Measurements from ENCODE around the gene OR1L6. TPM values are rescaled to one million over a fixed set of nuclear protein-coding genes. Genes with fewer than 3 reads are reported as not detected.

The OR1L6 gene
- not detected for total RNA-seq
- not detected for polyA plus RNA-seq
- long read RNA-seq, donor 1 = 0 reads
- long read RNA-seq, donor 2 = 0 reads
- long read RNA-seq, donor 3 = 0 reads
- long read RNA-seq, donor 4 = 0 reads
- long read RNA-seq, donor 5 = 0 reads
- long read RNA-seq, donor 6 = 0 reads
- long read RNA-seq, donor 7 = 0 reads
- long read RNA-seq, donor 8 = 0 reads
- long read RNA-seq, donor 9 = 0 reads
- long read RNA-seq, donor 10 = 0 reads

GRCh38 chr9:122742003-122742402, at the start of gene OR1L6:
Gene OR1L6, plus strand, starts transcription at chr9:122742303. Its CDS starts 7,545 bp downstream, at chr9:122749848.
- Histone ChIP-seq H3K9me3 (replicated peaks in 1 of 3) (no peaks in the 10 kb centered on the region), H3K4me3 (no peak within 1 kb of the TSS), H3K36me3 (replicated peaks in 1 of 2) (no peaks in the 10 kb centered on the region), H3K27me3 (no peaks in the 10 kb centered on the region), H3K27ac (no peak within 1 kb of the TSS), H3K4me1 (replicated peaks in 1 of 2) (no peaks in the 10 kb centered on the region)
- DNase-seq = no peak
- TF ChIP-seq CTCF (IDR thresholded peaks at IDR 0.05) (no peak), POLR2A (IDR thresholded peaks at IDR 0.05) (no peak)
- intact Hi-C loops (cut with DNase I) = no loop called here
- WGBS, 4 donors = 52 to 66% (median 63%) methylated on average over 5 to 6 of the region's 6 CpGs

- intact Hi-C loops (cut with DNase I) = no loop called here
- Histone ChIP-seq H3K9me3 (replicated peaks in 1 of 3) (peaks cover 0 to 12% (median 0%) of the 10 kb centered on the region in 3 donors), H3K27me3 (no peaks in the 10 kb centered on the region), H3K27ac (no peak overlapping the region), H3K4me1 (replicated peaks in 1 of 2) (no peaks in the 10 kb centered on the region), H3K36me3 (replicated peaks in 1 of 2) (no peaks in the 10 kb centered on the region), H3K4me3 (no peak overlapping the region)
- TF ChIP-seq CTCF (IDR thresholded peaks at IDR 0.05) = no peak
- TF ChIP-seq POLR2A (IDR thresholded peaks at IDR 0.05) = no peak
- no peak for DNase-seq
- WGBS, 4 donors = 85 to 96% (median 90%) methylated on average over 1 of the region's 1 CpG
Observed at GRCh38 chr9:122695696-122696095, 46.4 kb upstream of the OR1L6 start.

- H3K9me3 ChIP-seq (replicated peaks in 1 of 3) = no peaks in the 10 kb centered on the region
Observed at GRCh38 chr9:122718038-122718437, 24.1 kb upstream of the OR1L6 start.

GRCh38 chr9:122719218-122719617, 22.9 kb upstream of the OR1L6 start:
- Histone ChIP-seq H3K4me3 (no peak overlapping the region), H3K27me3 (no peaks in the 10 kb centered on the region), H3K27ac (no peak overlapping the region), H3K9me3 (replicated peaks in 1 of 3) (no peaks in the 10 kb centered on the region), H3K4me1 (replicated peaks in 1 of 2) (no peaks in the 10 kb centered on the region), H3K36me3 (replicated peaks in 1 of 2) (no peaks in the 10 kb centered on the region)
- intact Hi-C loops (cut with DNase I) = no loop called here
- no peak for DNase-seq
- 65 to 71% (median 69%) methylated on average over 4 of the region's 4 CpGs for WGBS, 4 donors
- no peak for TF ChIP-seq CTCF (IDR thresholded peaks at IDR 0.05)
- TF ChIP-seq POLR2A (IDR thresholded peaks at IDR 0.05) = no peak

More at GRCh38 chr9:122718038-122718437, 24.1 kb upstream of the OR1L6 start:
- H3K27ac ChIP-seq = no peak overlapping the region
- no peak for TF ChIP-seq POLR2A (IDR thresholded peaks at IDR 0.05)
- no peak for TF ChIP-seq CTCF (IDR thresholded peaks at IDR 0.05)
- intact Hi-C loops (cut with DNase I) = no loop called here
- H3K4me3 ChIP-seq = no peak overlapping the region
- 69 to 82% (median 78%) methylated on average over 7 of the region's 7 CpGs for WGBS, 4 donors
- DNase-seq = no peak
- no peaks in the 10 kb centered on the region for H3K4me1 ChIP-seq (replicated peaks in 1 of 2)
- H3K36me3 ChIP-seq (replicated peaks in 1 of 2) = no peaks in the 10 kb centered on the region
- no peaks in the 10 kb centered on the region for H3K27me3 ChIP-seq

Measured in adrenal gland (tissue), 19 donors.